IPS-18c (cell line): Measurements from ENCODE around the gene EEF1A1.
"Not testable (repeated sequence)": the region's sequence is repeated elsewhere in the genome, so short reads cannot be mapped to it uniquely, and the experiment has no call there.

Source experiments
- H3K4me3 ChIP-seq: 2 replicates; pipeline ENCODE4 v1.7.0; 2013; ENCODE audit warnings: low read depth, mild to moderate bottlenecking, low read length, moderate library complexity; ENCODE audit not compliant: insufficient read depth
- H3K9me3 ChIP-seq: one replicate; pipeline ENCODE4 v1.6.1; 2013; ENCODE audit warnings: mild to moderate bottlenecking, low read length, moderate library complexity; ENCODE audit not compliant: control insufficient read depth, insufficient read depth

The EEF1A1 gene

GRCh38 chr6:73516514-73517489 is 4.0 kb downstream of the EEF1A1 start:
- Histone ChIP-seq H3K9me3 (no peaks in the 10 kb centered on the region), H3K4me3 (no peak overlapping the region)

GRCh38 chr6:73515204-73515655 is 5.6 kb downstream of the EEF1A1 start:
- no peaks in the 10 kb centered on the region for H3K9me3 ChIP-seq
- no peak overlapping the region for H3K4me3 ChIP-seq

DNA sequence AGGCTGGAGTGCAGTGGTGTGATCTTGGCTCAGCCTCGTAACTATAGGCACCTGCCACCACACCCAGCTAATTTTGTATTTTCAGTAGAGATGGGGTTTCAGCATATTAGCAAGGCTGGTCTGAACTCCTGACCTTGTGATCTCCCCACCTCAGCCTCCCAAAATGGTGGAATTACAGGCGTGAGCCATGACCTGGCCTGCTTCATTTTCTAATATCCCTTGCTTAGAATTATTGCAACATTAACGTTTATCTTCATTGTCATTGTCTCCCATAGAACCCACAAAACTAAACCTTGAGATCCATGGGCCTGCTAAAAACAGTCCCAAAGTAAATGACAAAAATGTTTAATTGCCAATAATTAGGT is 6.1 kb downstream of the EEF1A1 start:
- no peak overlapping the region for H3K4me3 ChIP-seq
- no peaks in the 10 kb centered on the region for H3K9me3 ChIP-seq

GRCh38 chr6:73513496-73513854 is 7.4 kb downstream of the EEF1A1 start:
- Histone ChIP-seq H3K9me3 (no peaks in the 10 kb centered on the region), H3K4me3 (no peak overlapping the region)

DNA sequence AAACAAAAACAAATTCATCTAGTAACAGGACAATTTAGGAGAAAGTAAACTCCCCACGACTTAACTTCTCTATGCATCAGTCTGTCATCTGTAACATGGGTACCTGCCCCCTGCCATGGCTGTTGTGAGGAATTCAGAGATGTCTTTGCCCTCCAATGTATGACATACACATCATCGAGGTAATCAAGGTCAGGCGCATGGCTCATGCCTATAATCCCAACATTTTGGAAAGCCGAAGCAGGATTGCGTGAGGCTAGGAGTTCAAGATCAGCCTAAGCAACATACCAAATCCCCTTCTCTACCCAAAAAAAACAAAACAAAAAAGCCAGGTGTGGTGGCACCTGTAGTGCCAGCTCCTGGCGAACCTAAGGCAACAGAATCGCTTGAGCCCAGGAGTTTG is 9.0 kb downstream of the EEF1A1 start:
- Histone ChIP-seq H3K9me3 (no peaks in the 10 kb centered on the region), H3K4me3 (no peak overlapping the region)

DNA sequence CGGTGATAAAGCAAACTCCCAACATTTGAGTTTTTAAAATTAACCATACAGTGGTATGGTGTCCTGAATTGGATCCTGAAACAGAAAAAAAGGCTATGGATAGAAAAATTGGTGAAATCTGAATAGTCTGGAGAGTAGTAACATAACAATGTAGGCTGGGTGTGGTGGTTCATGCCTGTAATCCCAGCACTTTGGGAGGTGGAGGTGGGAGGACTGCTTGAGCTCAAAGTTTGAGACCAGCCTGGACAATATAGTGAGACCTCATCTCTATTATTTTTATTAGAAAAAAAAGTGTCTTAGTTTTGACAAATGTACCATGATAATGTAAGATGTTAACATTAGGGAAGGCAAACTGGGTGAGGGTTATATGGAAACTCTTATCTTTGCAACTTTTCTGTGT is 11.0 kb downstream of the EEF1A1 start:
- no peaks in the 10 kb centered on the region for H3K9me3 ChIP-seq
- H3K4me3 ChIP-seq = no peak overlapping the region

GRCh38 chr6:73508776-73509175 is 12.1 kb downstream of the EEF1A1 start:
- no peak overlapping the region for H3K4me3 ChIP-seq
- H3K9me3 ChIP-seq = no peaks in the 10 kb centered on the region

- no peak overlapping the region for H3K4me3 ChIP-seq
- no peaks in the 10 kb centered on the region for H3K9me3 ChIP-seq
Measured at GRCh38 chr6:73506246-73506645, 14.6 kb downstream of the EEF1A1 start.

DNA sequence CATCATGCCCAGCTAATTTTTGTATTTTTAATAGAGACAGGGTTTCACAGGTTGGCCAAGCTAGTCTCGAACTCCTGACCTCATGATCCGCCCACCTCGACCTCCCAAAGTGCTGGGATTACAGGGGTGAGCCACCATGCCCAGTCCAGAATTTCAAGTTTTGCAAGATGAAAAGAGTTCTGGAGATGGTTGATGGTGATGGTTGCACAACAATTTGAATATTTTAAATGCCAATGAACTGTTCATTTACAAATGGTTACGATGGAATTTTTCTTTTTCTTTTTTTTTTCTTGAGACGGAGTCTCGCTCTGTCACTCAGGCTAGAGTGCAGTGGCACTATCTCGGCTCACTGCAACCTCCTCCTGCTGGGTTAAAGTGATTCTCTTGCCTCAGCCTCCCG is 15.1 kb downstream of the EEF1A1 start:
- not testable (repeated sequence) for H3K4me3 ChIP-seq, H3K9me3 ChIP-seq

DNA sequence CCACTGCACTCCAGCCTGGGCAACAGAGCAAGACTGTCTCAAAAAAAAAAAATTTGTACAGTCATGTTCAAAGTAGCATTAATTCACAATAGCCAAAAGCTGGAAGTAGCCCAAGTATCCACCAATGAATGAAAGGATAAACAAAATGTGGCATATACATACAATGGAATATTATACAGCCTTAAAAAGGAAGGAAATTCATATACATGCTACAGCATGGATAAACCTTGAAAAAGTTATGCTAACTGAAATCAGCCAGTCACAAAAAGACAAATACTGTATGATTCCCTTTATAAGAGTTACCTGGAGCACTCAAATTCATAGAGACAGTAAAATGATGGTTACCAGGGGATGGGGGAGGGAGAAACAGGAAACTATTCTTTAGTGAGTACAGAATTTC is 15.7 kb downstream of the EEF1A1 start:
- H3K4me3 ChIP-seq = no peak overlapping the region
- H3K9me3 ChIP-seq = no peaks in the 10 kb centered on the region

- H3K4me3 ChIP-seq = no peak overlapping the region
- no peaks in the 10 kb centered on the region for H3K9me3 ChIP-seq
Measured at GRCh38 chr6:73504160-73504559, 16.7 kb downstream of the EEF1A1 start.

- H3K4me3 ChIP-seq = no peak overlapping the region
- H3K9me3 ChIP-seq = no peaks in the 10 kb centered on the region
Measured at GRCh38 chr6:73503027-73503772, 17.6 kb downstream of the EEF1A1 start.

- no peaks in the 10 kb centered on the region for H3K9me3 ChIP-seq
- H3K4me3 ChIP-seq = no peak overlapping the region
Measured at GRCh38 chr6:73497915-73498314, 22.9 kb downstream of the EEF1A1 start.

- no peak overlapping the region for H3K4me3 ChIP-seq
- peaks cover 2% of the 10 kb centered on the region for H3K9me3 ChIP-seq
Measured at GRCh38 chr6:73491377-73491776, 29.5 kb downstream of the EEF1A1 start.

GRCh38 chr6:73487473-73487872 is 33.4 kb downstream of the EEF1A1 start:
- no peak overlapping the region for H3K4me3 ChIP-seq
- peaks cover 2% of the 10 kb centered on the region for H3K9me3 ChIP-seq

DNA sequence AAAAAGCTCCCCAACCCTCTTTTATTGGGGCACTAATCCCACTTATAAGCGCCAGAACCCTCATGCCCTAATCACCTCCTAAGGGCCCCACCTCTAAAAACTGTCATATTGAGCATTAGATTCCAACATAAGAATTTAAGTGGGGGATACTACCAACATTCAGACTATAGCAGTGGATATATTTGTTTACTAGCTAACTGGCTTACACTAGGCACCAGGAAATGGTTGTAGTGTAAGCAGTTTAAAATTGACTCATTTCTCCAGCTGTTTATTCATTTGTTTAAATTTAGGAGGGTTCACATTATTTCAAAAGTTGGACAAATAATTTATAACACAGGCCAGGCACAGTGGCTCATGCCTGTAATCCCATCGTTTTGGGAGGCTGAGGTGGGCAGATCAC is 36.4 kb downstream of the EEF1A1 start:
- Histone ChIP-seq H3K4me3 (no peak overlapping the region), H3K9me3 (peaks cover 2% of the 10 kb centered on the region)

- H3K4me3 ChIP-seq = no peak overlapping the region
- H3K9me3 ChIP-seq = no peaks in the 10 kb centered on the region
Measured at GRCh38 chr6:73481969-73482368, 38.9 kb downstream of the EEF1A1 start.

- H3K9me3 ChIP-seq = no peaks in the 10 kb centered on the region
- H3K4me3 ChIP-seq = no peak overlapping the region
Measured at GRCh38 chr6:73477407-73477806, 43.4 kb downstream of the EEF1A1 start.
